GM06990 (cell line): Measurements from ENCODE around the gene INSYN1.

ENCODE experiments used
- DNase-seq: peaks from one replicate; pipeline ENCODE4 v3.0.0-alpha.2; 2011; ENCODE audit not compliant: insufficient read length; ENCODE audit errors: extremely low read depth
- H3K27me3 ChIP-seq: replicated peaks from 2 replicates; pipeline ENCODE4 v1.6.0; 2011; ENCODE audit warnings: low read length; ENCODE audit not compliant: control insufficient read depth, insufficient read depth
- H3K36me3 ChIP-seq: 2 replicates; pipeline ENCODE4 v1.5.1; 2011; ENCODE audit warnings: low read length; ENCODE audit not compliant: control insufficient read depth, insufficient read depth
- H3K4me3 ChIP-seq: replicated peaks from 2 replicates; pipeline ENCODE4 v1.5.1; 2011; ENCODE audit warnings: low read depth, mild to moderate bottlenecking, control low read depth, low read length
- CTCF ChIP-seq: IDR thresholded peaks from 2 replicates; pipeline ENCODE4 v1.5.1; 2011; ENCODE audit warnings: low read length, control low read depth, mild to moderate bottlenecking, inconsistent platforms; ENCODE audit not compliant: insufficient read depth, poor library complexity, severe bottlenecking

The INSYN1 gene

DNA sequence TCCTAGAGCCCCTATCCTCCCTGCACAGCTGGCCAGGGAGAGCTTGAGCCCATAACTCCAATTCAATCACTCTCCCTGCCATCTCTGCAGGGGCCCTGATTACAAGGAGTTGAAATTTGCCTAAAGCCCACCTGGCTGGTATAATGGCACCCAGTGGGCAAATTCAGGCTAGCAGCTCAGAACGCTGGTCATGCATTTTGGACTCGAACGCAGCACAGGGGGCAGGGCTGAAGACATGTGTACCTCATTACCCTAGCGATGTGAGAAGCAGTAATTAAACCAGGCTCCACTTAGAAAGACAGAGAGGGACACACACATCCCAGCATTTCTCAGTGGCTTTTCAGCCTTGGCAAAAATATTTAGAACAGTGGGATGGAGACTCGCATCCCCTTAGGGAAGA is 3.2 kb downstream of the INSYN1 start:
- no peak overlapping the region for H3K4me3 ChIP-seq
- H3K27me3 ChIP-seq: no peaks in the 10 kb centered on the region; the same call in none of the 2 replicates
- DNase-seq: no peak
- H3K36me3 ChIP-seq: no peaks in the 10 kb centered on the region
- no peak for TF ChIP-seq CTCF

- no peaks in the 10 kb centered on the region; the same call in none of the 2 replicates for H3K27me3 ChIP-seq
- TF ChIP-seq CTCF: no peak
- DNase-seq: no peak
- no peaks in the 10 kb centered on the region for H3K36me3 ChIP-seq
- H3K4me3 ChIP-seq: no peak overlapping the region
Observed at GRCh38 chr15:73749533-73749932, 3.6 kb downstream of the INSYN1 start.

- no peaks in the 10 kb centered on the region; the same call in none of the 2 replicates for H3K27me3 ChIP-seq
- no peak for TF ChIP-seq CTCF
- no peak overlapping the region for H3K4me3 ChIP-seq
- no peak for DNase-seq
- H3K36me3 ChIP-seq: no peaks in the 10 kb centered on the region
Observed at GRCh38 chr15:73748730-73749129, 4.4 kb downstream of the INSYN1 start.

GRCh38 chr15:73747847-73748590 is 5.1 kb downstream of the INSYN1 start:
- no peak for TF ChIP-seq CTCF
- Histone ChIP-seq H3K36me3 (no peaks in the 10 kb centered on the region), H3K27me3 (no peaks in the 10 kb centered on the region; the same call in none of the 2 replicates), H3K4me3 (no peak overlapping the region)
- no peak for DNase-seq

- Histone ChIP-seq H3K27me3 (no peaks in the 10 kb centered on the region; the same call in none of the 2 replicates), H3K36me3 (no peaks in the 10 kb centered on the region), H3K4me3 (no peak overlapping the region)
- TF ChIP-seq CTCF: no peak
- no peak for DNase-seq
Observed at GRCh38 chr15:73746883-73747282, 6.3 kb downstream of the INSYN1 start.

GRCh38 chr15:73746261-73746660 is 6.9 kb downstream of the INSYN1 start:
- no peaks in the 10 kb centered on the region; the same call in none of the 2 replicates for H3K27me3 ChIP-seq
- TF ChIP-seq CTCF: no peak
- H3K4me3 ChIP-seq: no peak overlapping the region
- DNase-seq: no peak
- no peaks in the 10 kb centered on the region for H3K36me3 ChIP-seq
